ENCODE results near the gene ZNF385C.

DNA sequence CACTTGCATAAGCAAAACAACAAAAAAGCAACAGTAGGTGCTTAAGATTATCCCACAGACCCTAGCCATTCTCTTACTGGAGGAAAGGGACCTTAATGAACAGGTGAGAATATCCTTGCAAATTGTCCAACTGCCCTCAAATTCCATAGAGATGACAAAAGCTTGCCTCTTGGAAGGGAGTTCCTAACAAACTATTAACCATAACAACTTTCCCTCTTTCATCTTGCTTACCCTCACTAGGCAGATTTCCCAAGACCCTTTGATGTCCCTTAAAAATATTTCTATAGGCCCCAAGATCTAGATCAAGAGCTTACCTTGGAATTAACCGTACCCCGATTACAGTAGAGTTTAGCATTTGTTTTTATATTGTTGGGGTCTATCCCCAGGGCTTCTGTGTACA lies 109.9 kb downstream of the ZNF385C start:
- TF ChIP-seq POLR2A (IDR thresholded peaks at IDR 0.05; ENCODE audit: low read depth, low read length): no peak
- no peak for TF ChIP-seq SPI1 (IDR thresholded peaks at IDR 0.05; ENCODE audit: low read depth, low read length)
- no peak for TF ChIP-seq POLR2AphosphoS5 (IDR thresholded peaks at IDR 0.05; ENCODE audit: low read depth, low read length)
- TF ChIP-seq PAX5 (IDR thresholded peaks at IDR 0.05; ENCODE audit: insufficient read depth, low read length, severe bottlenecking): no peak
- no peak for TF ChIP-seq POU2F2 (IDR thresholded peaks at IDR 0.05; ENCODE audit: low read depth, low read length)
- TF ChIP-seq TAF1 (IDR thresholded peaks at IDR 0.05; ENCODE audit: low read depth, low read length): no peak

Measured in GM12891 (cell line).